ENCODE data around the gene NTSR2. TPM values are rescaled to one million over a fixed set of nuclear protein-coding genes. Genes with fewer than 3 reads are reported as not detected.
"Not testable (repeated sequence)": the region's sequence is repeated elsewhere in the genome, so short reads cannot be mapped to it uniquely, and the experiment has no call there.

The NTSR2 gene
- total RNA-seq, 1 donor from 2014 or later = not detected

- intact Hi-C loops (cut with micrococcal nuclease) = no loop called here
- H3K27ac Mint-ChIP-seq = no peak overlapping the region
Measured at GRCh38 chr2:11667194-11667593, 2.8 kb downstream of the NTSR2 start.

GRCh38 chr2:11665510-11666362 lies 4.3 kb downstream of the NTSR2 start:
- Mint-ChIP-seq H3K27ac (no peak overlapping the region), H3K9me3 (peaks cover 10% of the 10 kb centered on the region), H3K36me3 (ENCODE audit: low read depth) (no peaks in the 10 kb centered on the region), H3K27me3 (ENCODE audit: low read depth) (peaks cover 16% of the 10 kb centered on the region), H3K4me3 (ENCODE audit: low read depth) (no peak overlapping the region), H3K4me1 (ENCODE audit: low read depth) (no peaks in the 10 kb centered on the region)
- no peak for DNase-seq (ENCODE audit: low spot score)
- intact Hi-C loops (cut with micrococcal nuclease) = no loop called here

More at GRCh38 chr2:11667194-11667593, 2.8 kb downstream of the NTSR2 start:
- no peak overlapping the region for H3K4me3 Mint-ChIP-seq (ENCODE audit: low read depth)
- no peak for DNase-seq (ENCODE audit: low spot score)
- H3K9me3 Mint-ChIP-seq = peaks cover 7% of the 10 kb centered on the region
- no peaks in the 10 kb centered on the region for H3K36me3 Mint-ChIP-seq (ENCODE audit: low read depth)
- no peaks in the 10 kb centered on the region for H3K4me1 Mint-ChIP-seq (ENCODE audit: low read depth)
- peaks cover 16% of the 10 kb centered on the region for H3K27me3 Mint-ChIP-seq (ENCODE audit: low read depth)

- no peak overlapping the region for H3K27ac Mint-ChIP-seq
- H3K4me1 Mint-ChIP-seq (ENCODE audit: low read depth) = no peaks in the 10 kb centered on the region
- DNase-seq (ENCODE audit: low spot score) = no peak
- H3K9me3 Mint-ChIP-seq = peaks cover 10% of the 10 kb centered on the region
- H3K27me3 Mint-ChIP-seq (ENCODE audit: low read depth) = peaks cover 9% of the 10 kb centered on the region
- intact Hi-C loops (cut with micrococcal nuclease) = no loop called here
- no peaks in the 10 kb centered on the region for H3K36me3 Mint-ChIP-seq (ENCODE audit: low read depth)
- H3K4me3 Mint-ChIP-seq (ENCODE audit: low read depth) = no peak overlapping the region
Measured at GRCh38 chr2:11665028-11665427, 5.0 kb downstream of the NTSR2 start.

- Mint-ChIP-seq H3K27me3 (ENCODE audit: low read depth) (peaks cover 2% of the 10 kb centered on the region), H3K27ac (no peak overlapping the region), H3K4me3 (ENCODE audit: low read depth) (no peak overlapping the region), H3K36me3 (ENCODE audit: low read depth) (no peaks in the 10 kb centered on the region), H3K4me1 (ENCODE audit: low read depth) (no peaks in the 10 kb centered on the region), H3K9me3 (peaks cover 10% of the 10 kb centered on the region)
- intact Hi-C loops (cut with micrococcal nuclease) = no loop called here
- no peak for DNase-seq (ENCODE audit: low spot score)
Measured at GRCh38 chr2:11663427-11663826, 6.6 kb downstream of the NTSR2 start.

- peaks cover 10% of the 10 kb centered on the region for H3K9me3 Mint-ChIP-seq
- intact Hi-C loops (cut with micrococcal nuclease) = no loop called here
- H3K4me3 Mint-ChIP-seq (ENCODE audit: low read depth) = no peak overlapping the region
- H3K27me3 Mint-ChIP-seq (ENCODE audit: low read depth) = no peaks in the 10 kb centered on the region
- H3K27ac Mint-ChIP-seq = no peak overlapping the region
- H3K36me3 Mint-ChIP-seq (ENCODE audit: low read depth) = no peaks in the 10 kb centered on the region
- DNase-seq (ENCODE audit: low spot score) = no peak
- no peaks in the 10 kb centered on the region for H3K4me1 Mint-ChIP-seq (ENCODE audit: low read depth)
Measured at GRCh38 chr2:11662882-11663281, 7.1 kb downstream of the NTSR2 start.

GRCh38 chr2:11661891-11662435 lies 8.0 kb downstream of the NTSR2 start:
- intact Hi-C loops (cut with micrococcal nuclease) = no loop called here
- Mint-ChIP-seq H3K4me3 (ENCODE audit: low read depth) (no peak overlapping the region), H3K4me1 (ENCODE audit: low read depth) (no peaks in the 10 kb centered on the region), H3K27me3 (ENCODE audit: low read depth) (no peaks in the 10 kb centered on the region), H3K36me3 (ENCODE audit: low read depth) (no peaks in the 10 kb centered on the region), H3K9me3 (peaks cover 10% of the 10 kb centered on the region), H3K27ac (no peak overlapping the region)
- DNase-seq (ENCODE audit: low spot score) = no peak

- H3K36me3 Mint-ChIP-seq (ENCODE audit: low read depth); H3K4me1 Mint-ChIP-seq (ENCODE audit: low read depth); intact Hi-C loops (cut with micrococcal nuclease); H3K27me3 Mint-ChIP-seq (ENCODE audit: low read depth); H3K27ac Mint-ChIP-seq; DNase-seq (ENCODE audit: low spot score); H3K4me3 Mint-ChIP-seq (ENCODE audit: low read depth): not testable (repeated sequence)
- H3K9me3 Mint-ChIP-seq = peaks cover 10% of the 10 kb centered on the region
Measured at GRCh38 chr2:11660396-11660795, 9.6 kb downstream of the NTSR2 start.

GRCh38 chr2:11659851-11660250 lies 10.1 kb downstream of the NTSR2 start:
- H3K36me3 Mint-ChIP-seq (ENCODE audit: low read depth) = no peaks in the 10 kb centered on the region
- no peaks in the 10 kb centered on the region for H3K27me3 Mint-ChIP-seq (ENCODE audit: low read depth)

GRCh38 chr2:11659115-11659475 lies 10.9 kb downstream of the NTSR2 start:
- H3K36me3 Mint-ChIP-seq (ENCODE audit: low read depth) = no peaks in the 10 kb centered on the region
- no peak overlapping the region for H3K4me3 Mint-ChIP-seq (ENCODE audit: low read depth)
- H3K4me1 Mint-ChIP-seq (ENCODE audit: low read depth) = no peaks in the 10 kb centered on the region
- H3K27ac Mint-ChIP-seq = no peak overlapping the region
- no peak for DNase-seq (ENCODE audit: low spot score)
- intact Hi-C loops (cut with micrococcal nuclease) = no loop called here
- peaks cover 10% of the 10 kb centered on the region for H3K9me3 Mint-ChIP-seq
- no peaks in the 10 kb centered on the region for H3K27me3 Mint-ChIP-seq (ENCODE audit: low read depth)

More at GRCh38 chr2:11659851-11660250, 10.1 kb downstream of the NTSR2 start:
- no peak for DNase-seq (ENCODE audit: low spot score)
- Mint-ChIP-seq H3K4me1 (ENCODE audit: low read depth) (no peaks in the 10 kb centered on the region), H3K27ac (no peak overlapping the region), H3K4me3 (ENCODE audit: low read depth) (no peak overlapping the region), H3K9me3 (peaks cover 10% of the 10 kb centered on the region)
- intact Hi-C loops (cut with micrococcal nuclease) = no loop called here

GRCh38 chr2:11658208-11659114 lies 11.5 kb downstream of the NTSR2 start:
- Mint-ChIP-seq H3K36me3 (ENCODE audit: low read depth) (no peaks in the 10 kb centered on the region), H3K27ac (no peak overlapping the region), H3K27me3 (ENCODE audit: low read depth) (no peaks in the 10 kb centered on the region), H3K9me3 (peaks cover 10% of the 10 kb centered on the region), H3K4me1 (ENCODE audit: low read depth) (no peaks in the 10 kb centered on the region), H3K4me3 (ENCODE audit: low read depth) (no peak overlapping the region)
- intact Hi-C loops (cut with micrococcal nuclease) = no loop called here
- DNase-seq (ENCODE audit: low spot score) = no peak

GRCh38 chr2:11657646-11658045 lies 12.3 kb downstream of the NTSR2 start:
- no peaks in the 10 kb centered on the region for H3K27me3 Mint-ChIP-seq (ENCODE audit: low read depth)
- H3K9me3 Mint-ChIP-seq = peaks cover 5% of the 10 kb centered on the region
- H3K4me3 Mint-ChIP-seq (ENCODE audit: low read depth) = no peak overlapping the region
- intact Hi-C loops (cut with micrococcal nuclease) = no loop called here
- DNase-seq (ENCODE audit: low spot score) = no peak
- H3K4me1 Mint-ChIP-seq (ENCODE audit: low read depth) = no peaks in the 10 kb centered on the region
- no peaks in the 10 kb centered on the region for H3K36me3 Mint-ChIP-seq (ENCODE audit: low read depth)
- no peak overlapping the region for H3K27ac Mint-ChIP-seq

- no peak overlapping the region for H3K4me3 Mint-ChIP-seq (ENCODE audit: low read depth)
- H3K27me3 Mint-ChIP-seq (ENCODE audit: low read depth) = no peaks in the 10 kb centered on the region
- peaks cover 3% of the 10 kb centered on the region for H3K9me3 Mint-ChIP-seq
- H3K4me1 Mint-ChIP-seq (ENCODE audit: low read depth) = no peaks in the 10 kb centered on the region
- DNase-seq (ENCODE audit: low spot score) = no peak
- no peak overlapping the region for H3K27ac Mint-ChIP-seq
- intact Hi-C loops (cut with micrococcal nuclease) = no loop called here
- no peaks in the 10 kb centered on the region for H3K36me3 Mint-ChIP-seq (ENCODE audit: low read depth)
Measured at GRCh38 chr2:11657195-11657594, 12.8 kb downstream of the NTSR2 start.

GRCh38 chr2:11656671-11657101 lies 13.3 kb downstream of the NTSR2 start:
- intact Hi-C loops (cut with micrococcal nuclease) = no loop called here
- Mint-ChIP-seq H3K4me3 (ENCODE audit: low read depth) (no peak overlapping the region), H3K9me3 (no peaks in the 10 kb centered on the region), H3K27me3 (ENCODE audit: low read depth) (no peaks in the 10 kb centered on the region), H3K4me1 (ENCODE audit: low read depth) (no peaks in the 10 kb centered on the region), H3K27ac (no peak overlapping the region), H3K36me3 (ENCODE audit: low read depth) (no peaks in the 10 kb centered on the region)
- DNase-seq (ENCODE audit: low spot score) = no peak
